ENCODE results near the gene KCNJ6.

The KCNJ6 gene

GRCh38 chr21:37835481-37835880 is 80.8 kb downstream of the KCNJ6 start:
- ChIA-PET CTCF (no interaction called here), POLR2A (no interaction called here)
- no peak for TF ChIP-seq CTCF (IDR thresholded peaks at IDR 0.05; ENCODE audit: control extremely low read depth, extremely low read depth, low read depth, missing control alignments)
- no peak for DNase-seq (ENCODE audit: extremely low spot score)

- ChIA-PET CTCF (no interaction called here), POLR2A (no interaction called here)
- DNase-seq (ENCODE audit: extremely low spot score): no peak
- no peak for TF ChIP-seq CTCF (IDR thresholded peaks at IDR 0.05; ENCODE audit: control extremely low read depth, extremely low read depth, low read depth, missing control alignments)
Observed at GRCh38 chr21:37833301-37833700, 83.0 kb downstream of the KCNJ6 start.

- ChIA-PET POLR2A (no interaction called here), CTCF (no interaction called here)
- no peak for TF ChIP-seq CTCF (IDR thresholded peaks at IDR 0.05; ENCODE audit: control extremely low read depth, extremely low read depth, low read depth, missing control alignments)
- DNase-seq (ENCODE audit: extremely low spot score): no peak
Observed at GRCh38 chr21:37829447-37829846, 86.8 kb downstream of the KCNJ6 start.

- CTCF ChIA-PET: no interaction called here
Observed at GRCh38 chr21:37828991-37829390, 87.3 kb downstream of the KCNJ6 start.

GRCh38 chr21:37828556-37828955 is 87.7 kb downstream of the KCNJ6 start:
- POLR2A ChIA-PET: no interaction called here
- no peak for TF ChIP-seq CTCF (IDR thresholded peaks at IDR 0.05; ENCODE audit: control extremely low read depth, extremely low read depth, low read depth, missing control alignments)
- CTCF ChIA-PET: no interaction called here
- DNase-seq (ENCODE audit: extremely low spot score): no peak

More at GRCh38 chr21:37828991-37829390, 87.3 kb downstream of the KCNJ6 start:
- POLR2A ChIA-PET: no interaction called here
- DNase-seq (ENCODE audit: extremely low spot score): no peak
- TF ChIP-seq CTCF (IDR thresholded peaks at IDR 0.05; ENCODE audit: control extremely low read depth, extremely low read depth, low read depth, missing control alignments): no peak

- ChIA-PET POLR2A (no interaction called here), CTCF (no interaction called here)
- TF ChIP-seq CTCF (IDR thresholded peaks at IDR 0.05; ENCODE audit: control extremely low read depth, extremely low read depth, low read depth, missing control alignments): no peak
- DNase-seq (ENCODE audit: extremely low spot score): no peak
Observed at GRCh38 chr21:37827913-37828312, 88.3 kb downstream of the KCNJ6 start.
